NOMO-1 (cell line): ENCODE measurements around the gene VPS13A.

ENCODE experiments used
- DNase-seq, 2 experiments: peaks; one replicate each; lab custom pipeline; 2025; ENCODE audit not compliant: unreplicated experiment in 2 of 2; lab: John Stamatoyannopoulos, UW

Gene VPS13A

GRCh38 chr9:77420641-77421040, 243.3 kb downstream of the VPS13A start:
- DNase-seq, result no peak

GRCh38 chr9:77421506-77422265, 244.4 kb downstream of the VPS13A start:
- no peak for DNase-seq

GRCh38 chr9:77422969-77423368, 245.6 kb downstream of the VPS13A start:
- DNase-seq, result no peak

- no peak for DNase-seq
Measured at GRCh38 chr9:77423841-77424240, 246.5 kb downstream of the VPS13A start.

- no peak for DNase-seq
Measured at GRCh38 chr9:77424993-77425392, 247.7 kb downstream of the VPS13A start.

- no peak for DNase-seq
Measured at GRCh38 chr9:77426712-77427111, 249.4 kb downstream of the VPS13A start.

GRCh38 chr9:77427256-77427927, 250.1 kb downstream of the VPS13A start:
- peak; percentile 3 to 26 for DNase-seq

GRCh38 chr9:77429928-77430327, 252.6 kb downstream of the VPS13A start:
- DNase-seq, result no peak

- DNase-seq, result no peak
Measured at GRCh38 chr9:77432053-77432452, 254.7 kb downstream of the VPS13A start.

- peak in 1 of 2 experiments; percentile 25 for DNase-seq
Measured at GRCh38 chr9:77433675-77434445, 256.5 kb downstream of the VPS13A start.

GRCh38 chr9:77435277-77435676, 257.9 kb downstream of the VPS13A start:
- no peak for DNase-seq

GRCh38 chr9:77435688-77436087, 258.4 kb downstream of the VPS13A start:
- no peak for DNase-seq

GRCh38 chr9:77438653-77439052, 261.3 kb downstream of the VPS13A start:
- DNase-seq, result no peak

- no peak for DNase-seq
Measured at GRCh38 chr9:77440057-77440456, 262.7 kb downstream of the VPS13A start.

GRCh38 chr9:77441124-77441523, 263.8 kb downstream of the VPS13A start:
- DNase-seq, result peak in 1 of 2 experiments; percentile 46

- DNase-seq, result no peak
Measured at GRCh38 chr9:77442436-77442835, 265.1 kb downstream of the VPS13A start.

GRCh38 chr9:77447646-77448045, 270.3 kb downstream of the VPS13A start:
- DNase-seq, result no peak

GRCh38 chr9:77449240-77450084, 272.1 kb downstream of the VPS13A start:
- DNase-seq, result no peak

- no peak for DNase-seq
Measured at GRCh38 chr9:77450085-77450475, 272.7 kb downstream of the VPS13A start.

- DNase-seq, result no peak
Measured at GRCh38 chr9:77451507-77451906, 274.2 kb downstream of the VPS13A start.
